Left ventricle myocardium inferior (tissue), 1 donor: Measurements from ENCODE around the gene TRIM24. TPM values are rescaled to one million over a fixed set of nuclear protein-coding genes. Genes with fewer than 3 reads are reported as not detected.
"Not testable (repeated sequence)": the region's sequence is repeated elsewhere in the genome, so short reads cannot be mapped to it uniquely, and the experiment has no call there.

ENCODE experiments used
- DNase-seq: peaks from one replicate; pipeline ENCODE4 v3.0.0-alpha.2; 2020
- H3K27ac ChIP-seq: fragments of 200-600 bp; replicated peaks from 2 replicates; pipeline ENCODE4 v1.8.0; 2021
- H3K27me3 ChIP-seq: fragments of 200-600 bp; 2 replicates; pipeline ENCODE4 v1.8.0; 2021; ENCODE audit warnings: low read depth
- H3K36me3 ChIP-seq: fragments of 200-600 bp; 2 replicates; pipeline ENCODE4 v1.8.0; 2021
- H3K4me1 ChIP-seq: fragments of 200-600 bp; 2 replicates; pipeline ENCODE4 v1.8.0; 2021
- H3K4me3 ChIP-seq: fragments of 200-600 bp; 2 replicates; pipeline ENCODE4 v1.8.0; 2021; ENCODE audit warnings: mild to moderate bottlenecking, moderate library complexity
- H3K9me3 ChIP-seq: fragments of 200-600 bp; replicated peaks from 2 replicates; pipeline ENCODE4 v1.8.0; 2021
- CTCF ChIP-seq: fragments of 200-600 bp; IDR thresholded peaks from 2 replicates; pipeline ENCODE4 v1.8.0; 2021; ENCODE audit warnings: antibody characterized with exemption, mild to moderate bottlenecking, borderline replicate concordance
- intact Hi-C: fragments of 100-400 bp; cut with micrococcal nuclease; formaldehyde crosslinking; loops from one replicate; pipeline ENCODE4 v1.11.0; 2022
- total RNA-seq: library from RNA; stranded (reverse); fragmentation: NEBNext Ultra II Directional; extraction: Animal tissue kit (Norgen Biotek cat#: 25700); gene quantifications from one replicate; pipeline ENCODE4 v1.2.1, GENCODE V29; 2021
- donor health status: DM: no; HTN: yes; CAD: no; lungs with severe emphysema.

TRIM24 gene
- total RNA-seq, 1 donor from 2014 or later: 18.8 TPM

- Histone ChIP-seq H3K36me3 (no peaks in the 10 kb centered on the region), H3K4me3 (no peak overlapping the region), H3K27me3 (no peaks in the 10 kb centered on the region), H3K27ac (no peak overlapping the region), H3K9me3 (peaks cover 6% of the 10 kb centered on the region), H3K4me1 (peaks cover 14% of the 10 kb centered on the region)
- TF ChIP-seq CTCF: no peak
- intact Hi-C loops: no loop called here
- DNase-seq: no peak
These were observed 31.7 kb downstream of the TRIM24 start for GRCh38 chr7:138491612-138492386.

- Histone ChIP-seq H3K36me3 (no peaks in the 10 kb centered on the region), H3K4me1 (peaks cover 11% of the 10 kb centered on the region), H3K27me3 (no peaks in the 10 kb centered on the region), H3K9me3 (peaks cover 6% of the 10 kb centered on the region), H3K4me3 (no peak overlapping the region), H3K27ac (no peak overlapping the region)
- DNase-seq: no peak
- intact Hi-C loops: no loop called here
- TF ChIP-seq CTCF: no peak
These were observed 32.4 kb downstream of the TRIM24 start for GRCh38 chr7:138492423-138492822.

GRCh38 chr7:138493535-138493934 is 33.5 kb downstream of the TRIM24 start:
- TF ChIP-seq CTCF: no peak
- no peak for DNase-seq

GRCh38 chr7:138495485-138495884 is 35.4 kb downstream of the TRIM24 start:
- Histone ChIP-seq H3K27me3 (no peaks in the 10 kb centered on the region), H3K4me3 (no peak overlapping the region), H3K9me3 (peaks cover 6% of the 10 kb centered on the region), H3K36me3 (peaks cover 4% of the 10 kb centered on the region), H3K4me1 (peaks cover 11% of the 10 kb centered on the region), H3K27ac (no peak overlapping the region)
- intact Hi-C loops: no loop called here
- no peak for DNase-seq
- TF ChIP-seq CTCF: no peak

More at GRCh38 chr7:138493535-138493934, 33.5 kb downstream of the TRIM24 start:
- H3K4me1 ChIP-seq: peaks cover 11% of the 10 kb centered on the region
- no peaks in the 10 kb centered on the region for H3K27me3 ChIP-seq
- no peak overlapping the region for H3K4me3 ChIP-seq
- intact Hi-C loops: no loop called here
- H3K27ac ChIP-seq: no peak overlapping the region
- no peaks in the 10 kb centered on the region for H3K36me3 ChIP-seq
- H3K9me3 ChIP-seq: peaks cover 6% of the 10 kb centered on the region

GRCh38 chr7:138499340-138499739 is 39.3 kb downstream of the TRIM24 start:
- intact Hi-C loops: no loop called here
- no peak for DNase-seq
- no peak overlapping the region for H3K4me3 ChIP-seq
- H3K27ac ChIP-seq: no peak overlapping the region
- no peaks in the 10 kb centered on the region for H3K27me3 ChIP-seq
- no peak for TF ChIP-seq CTCF
- H3K9me3 ChIP-seq: peaks cover 6% of the 10 kb centered on the region
- no peaks in the 10 kb centered on the region for H3K4me1 ChIP-seq
- peaks cover 6% of the 10 kb centered on the region for H3K36me3 ChIP-seq

- H3K4me1 ChIP-seq, H3K27me3 ChIP-seq, DNase-seq, H3K9me3 ChIP-seq, H3K4me3 ChIP-seq, H3K27ac ChIP-seq, intact Hi-C loops: not testable (repeated sequence)
- H3K36me3 ChIP-seq: peaks cover 16% of the 10 kb centered on the region
These were observed 40.2 kb downstream of the TRIM24 start for GRCh38 chr7:138500303-138500702.
